H1 (cell line): ENCODE results near the gene AOPEP. TPM values are rescaled to one million over a fixed set of nuclear protein-coding genes. Genes with fewer than 3 reads are reported as not detected.

Experiments
- CTCF ChIA-PET: fragments of 300-600 bp; sonication (Branson Sonifier 250); formaldehyde crosslinking; loops from one replicate; lab custom pipeline; 2021; ENCODE audit not compliant: partially characterized antibody; lab: Charles Lee
- POLR2A ChIA-PET: fragments of 300-600 bp; sonication (Branson Sonifier 250); formaldehyde crosslinking; loops from one replicate; lab custom pipeline; 2021; ENCODE audit warnings: inconsistent platforms; ENCODE audit not compliant: partially characterized antibody; lab: Charles Lee
- DNase-seq, 2 experiments: peaks; one replicate each; pipeline versions ENCODE4 v3.0.0 to v3.0.0-alpha.2; 2010 to 2022; ENCODE audit warnings: low spot score in 2 of 2, low read depth in 1 of 2, mixed read lengths in 1 of 2
- FAIRE-seq: peaks from 2 replicates; lab custom pipeline; 2011; peaks lifted over from hg19 to GRCh38; lab: Jason Lieb, UNC
- H2AFZ ChIP-seq: 2 replicates; pipeline ENCODE4 v1.8.1; 2012; ENCODE audit warnings: low read length, inconsistent platforms
- H2AK5ac ChIP-seq: 2 replicates; pipeline ENCODE4 v1.6.1; 2013; ENCODE audit warnings: low read depth, low read length
- H2BK120ac ChIP-seq: replicated peaks from 2 replicates; pipeline ENCODE3; 2013; ENCODE audit warnings: low read depth, low read length, inconsistent platforms
- H2BK12ac ChIP-seq: 2 replicates; pipeline ENCODE4 v1.6.1; 2013; ENCODE audit warnings: low read depth, low read length
- H2BK15ac ChIP-seq: 2 replicates; pipeline ENCODE4 v1.6.1; 2013; ENCODE audit warnings: low read length
- H2BK20ac ChIP-seq: 2 replicates; pipeline ENCODE4 v1.6.1; 2013; ENCODE audit warnings: low read length
- H2BK5ac ChIP-seq: 2 replicates; pipeline ENCODE4 v1.6.1; 2013; ENCODE audit warnings: low read depth, low read length
- H3K14ac ChIP-seq: 2 replicates; pipeline ENCODE4 v1.6.1; 2013; ENCODE audit warnings: inconsistent platforms; ENCODE audit not compliant: insufficient read length
- H3K18ac ChIP-seq: 2 replicates; pipeline ENCODE4 v1.6.1; 2013; ENCODE audit warnings: low read length; ENCODE audit errors: extremely low read depth
- H3K23ac ChIP-seq: 2 replicates; pipeline ENCODE4 v1.6.1; 2013; ENCODE audit warnings: inconsistent platforms; ENCODE audit not compliant: insufficient read length
- H3K23me2 ChIP-seq: 2 replicates; pipeline ENCODE4 v1.6.1; 2013; ENCODE audit warnings: low read depth, low read length
- H3K27ac ChIP-seq: 2 replicates; pipeline ENCODE4 v1.6.1; 2011; ENCODE audit warnings: low read depth, low read length, inconsistent platforms
- H3K27me3 ChIP-seq, 4 experiments: replicated peaks in 1 of 4; 1 replicate in 1 of 4; 2 replicates in 3 of 4; pipeline versions ENCODE4 v1.6.1 to v1.8.1; 2011 to 2013; ENCODE audit warnings: low read length in 3 of 4, mild to moderate bottlenecking in 3 of 4, inconsistent platforms in 2 of 4, mixed read lengths in 2 of 4, moderate library complexity in 1 of 4; ENCODE audit not compliant: control insufficient read depth in 3 of 4, insufficient read depth in 3 of 4; ENCODE audit errors: extremely low read depth in 1 of 4
- H3K36me3 ChIP-seq, 4 experiments: 2 replicates each; pipeline versions ENCODE4 v1.6.1 to v1.8.1; 2011 to 2013; ENCODE audit warnings: mild to moderate bottlenecking in 4 of 4, low read length in 3 of 4, moderate library complexity in 2 of 4, control low read depth in 1 of 4, inconsistent platforms in 1 of 4; ENCODE audit not compliant: insufficient read depth in 4 of 4, control insufficient read depth in 2 of 4
- H3K4ac ChIP-seq: replicated peaks from 2 replicates; pipeline ENCODE3; 2013; ENCODE audit warnings: low read length, low read depth, mixed read lengths, inconsistent platforms; ENCODE audit not compliant: insufficient read length
- H3K4me1 ChIP-seq, 4 experiments: replicated peaks in 1 of 4; 1 replicate in 1 of 4; 2 replicates in 3 of 4; pipeline versions ENCODE4 v1.6.1 to v1.8.1; 2011 to 2013; ENCODE audit warnings: low read length in 3 of 4, inconsistent platforms in 2 of 4, mixed read lengths in 1 of 4; ENCODE audit not compliant: insufficient read depth in 4 of 4, control insufficient read depth in 3 of 4
- H3K4me2 ChIP-seq, 2 experiments: 2 replicates each; pipeline versions ENCODE4 v1.6.1 to v1.8.1; 2011 to 2013; ENCODE audit warnings: low read depth in 2 of 2, low read length in 2 of 2, control low read depth in 1 of 2, inconsistent platforms in 1 of 2, mild to moderate bottlenecking in 1 of 2; ENCODE audit not compliant: insufficient read depth in 1 of 2
- H3K4me3 ChIP-seq, 4 experiments: fragments of 200-600, 300-600 bp in 1 of 4; sonication (generic), shearing (Covaris generic), sonication (Bioruptor Twin) in 1 of 4; 2 replicates each; pipeline versions ENCODE4 v1.5.1 to v1.8.1; 2011 to 2016; ENCODE audit warnings: low read length in 4 of 4, low read depth in 3 of 4, control low read depth in 2 of 4, inconsistent platforms in 2 of 4, mild to moderate bottlenecking in 2 of 4, mixed read lengths in 1 of 4, moderate library complexity in 1 of 4; ENCODE audit not compliant: insufficient read depth in 2 of 4; ENCODE audit errors: extremely low read depth in 1 of 4
- H3K56ac ChIP-seq: replicated peaks from 2 replicates; pipeline ENCODE3; 2013; ENCODE audit warnings: low read depth, mild to moderate bottlenecking, mixed read lengths, low read length, inconsistent platforms; ENCODE audit not compliant: insufficient read length
- H3K79me1 ChIP-seq: 2 replicates; pipeline ENCODE4 v1.6.1; 2013; ENCODE audit warnings: low read depth, low read length, control low read depth
- H3K79me2 ChIP-seq, 2 experiments: 2 replicates each; pipeline versions ENCODE4 v1.6.1 to v1.8.1; 2012 to 2013; ENCODE audit warnings: low read length in 2 of 2, mild to moderate bottlenecking in 2 of 2, inconsistent platforms in 1 of 2; ENCODE audit not compliant: insufficient read depth in 2 of 2, control insufficient read depth in 1 of 2
- H3K9ac ChIP-seq, 4 experiments: replicated peaks in 1 of 4; 1 replicate in 1 of 4; 2 replicates in 3 of 4; pipeline versions ENCODE4 v1.6.1 to v1.8.1; 2011 to 2013; ENCODE audit warnings: low read depth in 3 of 4, low read length in 3 of 4, control low read depth in 2 of 4, mild to moderate bottlenecking in 2 of 4, moderate library complexity in 2 of 4, inconsistent platforms in 1 of 4; ENCODE audit errors: extremely low read depth in 1 of 4
- H3K9me3 ChIP-seq, 2 experiments: 2 replicates each; pipeline versions ENCODE4 v1.6.1 to v1.8.1; 2012 to 2013; ENCODE audit warnings: mild to moderate bottlenecking in 2 of 2, moderate library complexity in 2 of 2, control low read depth in 1 of 2, inconsistent platforms in 1 of 2, low read depth in 1 of 2, low read length in 1 of 2, mixed read lengths in 1 of 2; ENCODE audit not compliant: insufficient read depth in 2 of 2
- H4K20me1 ChIP-seq, 2 experiments: replicated peaks in 1 of 2; 2 replicates each; pipeline versions ENCODE3 to v1.8.1; 2011 to 2013; ENCODE audit warnings: inconsistent platforms in 2 of 2, low read length in 2 of 2, mild to moderate bottlenecking in 1 of 2; ENCODE audit not compliant: insufficient read depth in 2 of 2, control insufficient read depth in 1 of 2
- H4K5ac ChIP-seq: 2 replicates; pipeline ENCODE4 v1.6.1; 2013; ENCODE audit warnings: low read length, low read depth, mixed read lengths, inconsistent platforms; ENCODE audit not compliant: insufficient read length
- H4K8ac ChIP-seq: 2 replicates; pipeline ENCODE4 v1.8.0; 2013; ENCODE audit warnings: mild to moderate bottlenecking, moderate library complexity, low read length, inconsistent platforms; ENCODE audit not compliant: insufficient read depth; ENCODE audit errors: extremely low read depth
- H4K91ac ChIP-seq: replicated peaks from 2 replicates; pipeline ENCODE3; 2013; ENCODE audit warnings: low read length, mixed read lengths, inconsistent platforms; ENCODE audit not compliant: insufficient read length
- BRCA1 ChIP-seq: IDR thresholded peaks from 2 replicates; pipeline ENCODE4 v1.6.1; 2012; ENCODE audit warnings: low read depth, low read length, improper control_type of control experiment
- CBX5 ChIP-seq: fragments of 300-800, 300-1000 bp; sonication (generic); IDR thresholded peaks from 2 replicates; pipeline ENCODE4 v1.7.1; 2016; ENCODE audit warnings: antibody characterized with exemption, low read length, low read depth
- CEBPB ChIP-seq: IDR thresholded peaks from 2 replicates; pipeline ENCODE4 v1.6.1; 2012; ENCODE audit warnings: low read depth, low read length
- HDAC6 ChIP-seq: IDR thresholded peaks from one replicate; pipeline ENCODE4 v1.7.1; 2012; ENCODE audit warnings: low read depth, mild to moderate bottlenecking, inconsistent platforms, low read length, moderate library complexity
- KDM1A ChIP-seq: fragments of 200-600, 300-600 bp; sonication (generic); IDR thresholded peaks from 2 replicates; pipeline ENCODE4 v1.7.1; 2016; ENCODE audit warnings: mild to moderate bottlenecking, low read length, borderline replicate concordance
- TAF1 ChIP-seq: IDR thresholded peaks from 2 replicates; pipeline ENCODE4 v1.6.1; 2011; ENCODE audit warnings: mild to moderate bottlenecking, low read depth, low read length
- TAF7 ChIP-seq: optimal IDR thresholded peaks from 2 replicates; pipeline ENCODE3; 2011; ENCODE audit warnings: low read depth, mild to moderate bottlenecking, inconsistent platforms, low read length, moderate library complexity, borderline replicate concordance
- TCF12 ChIP-seq: IDR thresholded peaks from 2 replicates; pipeline ENCODE4 v1.6.1; 2011; ENCODE audit warnings: low read depth, mild to moderate bottlenecking, low read length
- WGBS, 2 experiments: shearing (Covaris generic) in 1 of 2; methylation state at CpG; one replicate each; pipeline versions ENCODE4 v1.1.6 to v1.1.7; 2013 to 2015; ENCODE audit warnings: low lambda C conversion rate in 2 of 2, mixed read lengths in 2 of 2, inconsistent platforms in 1 of 2, low coverage in 1 of 2, missing lambda C conversion rate in 1 of 2; ENCODE audit not compliant: insufficient replicate concordance in 2 of 2, insufficient coverage in 1 of 2, insufficient read length in 1 of 2; ENCODE audit errors: extremely low coverage in 1 of 2, missing lambda C conversion rate in 1 of 2; 5-methylcytosine and 5-hydroxymethylcytosine counted together
- polyA plus RNA-seq, 7 experiments: library from polyadenylated mRNA; depleted of rRNA in 3 of 7; stranded (reverse) in 5 of 7; unstranded in 2 of 7; fragments of >200 nt in 5 of 7; fragments of 200-250 nt in 2 of 7; gene quantifications; 1 replicate in 5 of 7; 2 replicates in 1 of 7; 4 replicates in 1 of 7; pipeline versions ENCODE4 v1.2.1 to v1.2.3, GENCODE V29; 2011 to 2013; ENCODE audit warnings: missing spikeins in 2 of 7, mixed read lengths in 2 of 7
- total RNA-seq: library from RNA; stranded (reverse); fragmentation: NEBNext Ultra II Directional; extraction: Animal tissue kit (Norgen Biotek cat#: 25700); gene quantifications from 2 replicates; pipeline ENCODE4 v1.2.1, GENCODE V29; 2021
- TF ChIP-seq, protein P1 (sequence below), 3 experiments: IDR thresholded peaks; 1 replicate in 2 of 3; 2 replicates in 1 of 3; pipeline versions ENCODE4 v1.5.1 to v1.6.1; 2011; ENCODE audit warnings: low read length in 3 of 3, mild to moderate bottlenecking in 3 of 3, inconsistent platforms in 2 of 3, low read depth in 1 of 3, moderate library complexity in 1 of 3; ENCODE audit not compliant: insufficient read depth in 1 of 3; ENCODE audit errors: control extremely low read depth in 1 of 3
- TF ChIP-seq, protein P2 (sequence below): IDR thresholded peaks from 2 replicates; pipeline ENCODE4 v1.6.1; 2011; ENCODE audit warnings: low read depth, mild to moderate bottlenecking, low read length; ENCODE audit not compliant: insufficient read depth

AOPEP gene
- total and polyA plus RNA-seq, 2 of the 8 experiments (the other 6 are each of a cell fraction or from before 2014, with no cell fraction given): 6.1 to 14.3 TPM

GRCh38 chr9:94919376-94920098, 193.0 kb downstream of the AOPEP start:
- no peak for DNase-seq
- no peak overlapping the region for H4K91ac ChIP-seq
- TF ChIP-seq, protein P1, sequence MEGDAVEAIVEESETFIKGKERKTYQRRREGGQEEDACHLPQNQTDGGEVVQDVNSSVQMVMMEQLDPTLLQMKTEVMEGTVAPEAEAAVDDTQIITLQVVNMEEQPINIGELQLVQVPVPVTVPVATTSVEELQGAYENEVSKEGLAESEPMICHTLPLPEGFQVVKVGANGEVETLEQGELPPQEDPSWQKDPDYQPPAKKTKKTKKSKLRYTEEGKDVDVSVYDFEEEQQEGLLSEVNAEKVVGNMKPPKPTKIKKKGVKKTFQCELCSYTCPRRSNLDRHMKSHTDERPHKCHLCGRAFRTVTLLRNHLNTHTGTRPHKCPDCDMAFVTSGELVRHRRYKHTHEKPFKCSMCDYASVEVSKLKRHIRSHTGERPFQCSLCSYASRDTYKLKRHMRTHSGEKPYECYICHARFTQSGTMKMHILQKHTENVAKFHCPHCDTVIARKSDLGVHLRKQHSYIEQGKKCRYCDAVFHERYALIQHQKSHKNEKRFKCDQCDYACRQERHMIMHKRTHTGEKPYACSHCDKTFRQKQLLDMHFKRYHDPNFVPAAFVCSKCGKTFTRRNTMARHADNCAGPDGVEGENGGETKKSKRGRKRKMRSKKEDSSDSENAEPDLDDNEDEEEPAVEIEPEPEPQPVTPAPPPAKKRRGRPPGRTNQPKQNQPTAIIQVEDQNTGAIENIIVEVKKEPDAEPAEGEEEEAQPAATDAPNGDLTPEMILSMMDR (IDR thresholded peaks at IDR 0.05; ENCODE audit: control extremely low read depth in 1 of 3, insufficient read depth in 1 of 3, low read depth in 1 of 3, low read length in 3 of 3): no peak
- TF ChIP-seq TCF12: no peak
- no peak for TF ChIP-seq HDAC6
- no peak for TF ChIP-seq BRCA1
- no peak for TF ChIP-seq TAF1
- TF ChIP-seq CEBPB: no peak
- TF ChIP-seq CBX5: no peak
- TF ChIP-seq KDM1A: no peak
- TF ChIP-seq, protein P2, sequence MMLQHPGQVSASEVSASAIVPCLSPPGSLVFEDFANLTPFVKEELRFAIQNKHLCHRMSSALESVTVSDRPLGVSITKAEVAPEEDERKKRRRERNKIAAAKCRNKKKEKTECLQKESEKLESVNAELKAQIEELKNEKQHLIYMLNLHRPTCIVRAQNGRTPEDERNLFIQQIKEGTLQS: no peak
- TF ChIP-seq TAF7: no peak
- H3K27ac ChIP-seq: no peak overlapping the region
- H3K36me3 ChIP-seq: no peaks in the 10 kb centered on the region
- H3K9ac ChIP-seq: no peak overlapping the region
- H2BK15ac ChIP-seq: no peak overlapping the region
- ChIA-PET CTCF (interaction anchor here (1.4 kb wide), 1 partner anchor 239 kb away, joined by 5 read pairs; no protein-coding TSS in a partner anchor), POLR2A (interaction anchor here (1.2 to 1.6 kb wide), 2 partner anchors 14 to 172 kb away, joined by 3 to 5 read pairs; no protein-coding TSS in a partner anchor)
- no peak overlapping the region for H4K5ac ChIP-seq
- H3K4me1 ChIP-seq: peaks cover 12 to 20% (median 15%) of the 10 kb centered on the region in 4 experiments
- H3K79me2 ChIP-seq: no peaks in the 10 kb centered on the region
- no peaks in the 10 kb centered on the region; the same call in 1 of the 2 replicates for H3K23me2 ChIP-seq
- H2BK120ac ChIP-seq: no peak overlapping the region
- H2AFZ ChIP-seq: no peak overlapping the region
- no peak overlapping the region for H3K4me2 ChIP-seq
- H3K14ac ChIP-seq: no peak overlapping the region
- no peaks in the 10 kb centered on the region; the same call in 1 of the 2 replicates for H3K79me1 ChIP-seq
- no peak overlapping the region for H3K23ac ChIP-seq
- no peak overlapping the region for H3K56ac ChIP-seq
- FAIRE-seq: no peak
- no peak overlapping the region for H3K4me3 ChIP-seq
- H3K4ac ChIP-seq: no peak overlapping the region
- H3K9me3 ChIP-seq: no peaks in the 10 kb centered on the region
- no peak overlapping the region for H2BK20ac ChIP-seq
- no peaks in the 10 kb centered on the region for H3K27me3 ChIP-seq
- H3K18ac ChIP-seq: no peak overlapping the region
- 87% methylated on average over 17 of the region's 17 CpGs; no CpG with 5 or more reads in 1 of the 2 experiments for WGBS, 2 experiments
- H4K20me1 ChIP-seq: no peaks in the 10 kb centered on the region
- no peak overlapping the region for H4K8ac ChIP-seq
- no peak overlapping the region for H2BK12ac ChIP-seq
- H2AK5ac ChIP-seq: no peak overlapping the region
- no peak overlapping the region for H2BK5ac ChIP-seq
